Stimulated activated memory B cell treated with anti-CD40 and anti-IgM and Interleukin-4, amounts not matched to agents 10 μg/mL and 1 μg/mL and 100 μg/mL, for 72 hours (primary cell): ENCODE results near the gene IER3IP1.

Experiments
- ATAC-seq: fragments of 150-1000 bp; cut with Tn5 transposase; 2 replicates; pipeline ENCODE4 v1.10.0; 2021
- H3K27ac Mint-ChIP-seq: one replicate; pipeline ENCODE4 v1.8.0; 2022; ENCODE audit warnings: mild to moderate bottlenecking, mixed read lengths
- H3K27me3 Mint-ChIP-seq: one replicate; pipeline ENCODE4 v1.8.0; 2022; ENCODE audit warnings: mixed read lengths
- H3K36me3 Mint-ChIP-seq: one replicate; pipeline ENCODE4 v1.8.0; 2022; ENCODE audit warnings: mixed read lengths
- H3K4me1 Mint-ChIP-seq: one replicate; pipeline ENCODE4 v1.8.0; 2022; ENCODE audit warnings: mixed read lengths
- H3K4me3 Mint-ChIP-seq: one replicate; pipeline ENCODE4 v1.8.0; 2022; ENCODE audit warnings: mild to moderate bottlenecking, moderate library complexity, mixed read lengths
- H3K9me3 Mint-ChIP-seq: one replicate; pipeline ENCODE4 v1.8.0; 2022; ENCODE audit warnings: mixed read lengths

The IER3IP1 gene

GRCh38 chr18:47141289-47141688 is 34.9 kb downstream of the IER3IP1 start:
- ATAC-seq: no peak
- Mint-ChIP-seq H3K4me1 (peaks cover 19% of the 10 kb centered on the region), H3K36me3 (peaks cover 35% of the 10 kb centered on the region), H3K27ac (no peak overlapping the region), H3K27me3 (no peaks in the 10 kb centered on the region), H3K4me3 (no peak overlapping the region), H3K9me3 (no peaks in the 10 kb centered on the region)

DNA sequence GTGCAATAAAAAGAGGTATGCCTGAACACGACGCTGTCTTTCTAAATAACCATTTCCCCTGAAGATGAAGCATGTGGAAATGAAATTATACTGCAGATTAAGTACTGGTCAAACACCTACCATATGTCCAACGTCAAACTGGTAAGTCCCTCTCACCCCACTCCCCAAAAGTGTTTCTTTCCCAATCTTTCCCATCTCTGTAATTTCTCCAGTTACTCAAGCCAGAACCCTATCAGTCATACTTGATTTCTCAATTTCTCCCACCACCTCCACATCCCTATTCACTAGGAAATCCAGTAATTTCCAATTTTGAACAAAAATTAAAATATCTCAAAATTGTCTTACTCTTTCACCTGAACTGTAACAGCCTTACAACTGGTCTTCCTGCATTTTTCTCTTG is 55.0 kb downstream of the IER3IP1 start:
- no peak for ATAC-seq
- H3K27me3 Mint-ChIP-seq: no peaks in the 10 kb centered on the region
- H3K36me3 Mint-ChIP-seq: peaks cover 62% of the 10 kb centered on the region
- no peaks in the 10 kb centered on the region for H3K9me3 Mint-ChIP-seq
- no peak overlapping the region for H3K4me3 Mint-ChIP-seq
- H3K4me1 Mint-ChIP-seq: peaks cover 17% of the 10 kb centered on the region
- H3K27ac Mint-ChIP-seq: no peak overlapping the region

- Mint-ChIP-seq H3K27ac (no peak overlapping the region), H3K27me3 (no peaks in the 10 kb centered on the region), H3K9me3 (no peaks in the 10 kb centered on the region), H3K36me3 (peaks cover 60% of the 10 kb centered on the region), H3K4me1 (peaks cover 17% of the 10 kb centered on the region), H3K4me3 (no peak overlapping the region)
- ATAC-seq: peak; percentile 89
These were observed 55.7 kb downstream of the IER3IP1 start for GRCh38 chr18:47120428-47120827.

DNA sequence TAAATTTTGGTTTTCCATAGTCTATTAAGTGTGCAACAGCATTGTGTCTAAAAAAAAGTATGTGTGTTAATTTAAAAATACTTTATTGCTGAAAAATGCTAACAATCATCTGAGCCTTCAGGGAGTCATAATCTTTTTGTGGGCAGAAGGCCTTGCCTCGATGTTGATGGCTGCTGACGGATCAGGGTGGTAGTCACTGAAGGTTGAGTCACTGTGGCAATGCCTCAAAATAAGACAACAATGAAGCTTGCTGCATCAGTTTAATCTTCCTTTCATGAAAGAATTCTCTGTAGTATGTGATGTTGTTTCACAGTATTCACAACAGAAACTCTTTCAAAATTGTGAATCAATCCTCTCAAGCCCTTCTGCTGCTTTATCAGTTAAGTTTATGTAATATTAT is 57.2 kb downstream of the IER3IP1 start:
- Mint-ChIP-seq H3K36me3 (peaks cover 54% of the 10 kb centered on the region), H3K27ac (no peak overlapping the region), H3K4me3 (no peak overlapping the region), H3K27me3 (no peaks in the 10 kb centered on the region), H3K4me1 (peaks cover 17% of the 10 kb centered on the region), H3K9me3 (no peaks in the 10 kb centered on the region)
- no peak for ATAC-seq

DNA sequence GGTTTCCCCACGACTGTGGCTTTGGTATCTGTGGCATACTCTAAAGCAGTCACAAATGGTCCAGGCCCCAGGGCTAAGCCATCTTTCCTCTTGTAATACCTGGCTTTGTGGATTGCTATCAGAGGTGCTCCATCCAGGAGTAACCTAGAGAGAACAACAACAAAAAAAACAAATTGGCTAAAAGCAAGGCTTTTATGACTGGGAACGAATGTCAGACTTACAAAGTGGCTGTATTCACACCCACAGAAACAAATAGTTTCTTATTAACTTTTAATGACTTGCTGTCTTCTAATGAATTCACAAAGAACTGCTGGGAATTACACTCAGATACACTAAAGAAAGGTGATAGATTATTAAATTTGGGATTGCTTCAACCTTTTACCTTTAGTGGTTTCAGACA is 61.0 kb downstream of the IER3IP1 start:
- H3K36me3 Mint-ChIP-seq: peaks cover 48% of the 10 kb centered on the region
- no peak overlapping the region for H3K27ac Mint-ChIP-seq
- no peaks in the 10 kb centered on the region for H3K9me3 Mint-ChIP-seq
- no peak overlapping the region for H3K4me3 Mint-ChIP-seq
- peaks cover 3% of the 10 kb centered on the region for H3K4me1 Mint-ChIP-seq
- ATAC-seq: no peak
- H3K27me3 Mint-ChIP-seq: no peaks in the 10 kb centered on the region

GRCh38 chr18:47113796-47114540 is 62.2 kb downstream of the IER3IP1 start:
- Mint-ChIP-seq H3K9me3 (no peaks in the 10 kb centered on the region), H3K27me3 (no peaks in the 10 kb centered on the region), H3K4me1 (no peaks in the 10 kb centered on the region), H3K27ac (no peak overlapping the region), H3K4me3 (no peak overlapping the region), H3K36me3 (peaks cover 53% of the 10 kb centered on the region)
- no peak for ATAC-seq

DNA sequence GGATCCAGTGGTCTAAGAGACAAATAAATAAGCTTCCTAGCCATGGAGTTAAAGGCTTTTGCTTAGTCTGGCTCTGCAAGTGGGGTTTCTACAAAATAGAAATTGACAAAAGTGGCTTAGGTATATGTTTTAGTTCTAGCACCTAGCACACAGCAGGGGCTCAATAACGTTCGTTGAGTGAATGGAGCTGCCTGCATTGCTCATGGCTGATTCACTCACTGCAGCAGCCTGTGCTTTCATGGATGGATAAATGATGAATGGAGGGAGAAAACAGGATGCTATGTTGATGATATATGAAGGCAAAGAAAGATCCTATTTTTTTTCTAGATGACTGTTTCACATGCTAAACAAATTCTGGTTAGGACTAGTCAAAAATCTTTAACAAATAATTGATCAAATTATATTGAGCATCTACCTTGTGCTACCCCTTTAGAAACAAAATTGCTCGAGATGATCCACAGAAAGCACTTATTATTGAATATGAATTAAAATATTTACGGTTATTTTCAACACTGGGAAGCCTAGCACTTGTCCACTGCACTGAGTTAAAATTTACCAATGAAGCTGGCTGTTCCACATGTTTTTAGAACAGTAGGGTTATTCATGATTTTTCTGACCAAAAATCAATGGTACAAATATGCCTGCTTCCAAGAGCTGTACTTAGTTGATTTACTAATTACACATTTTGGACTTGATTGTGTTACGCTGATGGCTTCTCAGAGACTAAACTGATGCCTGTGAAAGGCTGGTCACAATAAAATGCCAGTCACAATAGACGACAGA is 65.5 kb downstream of the IER3IP1 start:
- no peak for ATAC-seq
- Mint-ChIP-seq H3K4me1 (no peaks in the 10 kb centered on the region), H3K9me3 (no peaks in the 10 kb centered on the region), H3K27ac (no peak overlapping the region), H3K4me3 (no peak overlapping the region), H3K27me3 (no peaks in the 10 kb centered on the region), H3K36me3 (peaks cover 50% of the 10 kb centered on the region)

- H3K27me3 Mint-ChIP-seq: no peaks in the 10 kb centered on the region
- no peak for ATAC-seq
- H3K36me3 Mint-ChIP-seq: peaks cover 44% of the 10 kb centered on the region
- H3K4me3 Mint-ChIP-seq: no peak overlapping the region
- no peaks in the 10 kb centered on the region for H3K4me1 Mint-ChIP-seq
- H3K9me3 Mint-ChIP-seq: no peaks in the 10 kb centered on the region
- H3K27ac Mint-ChIP-seq: no peak overlapping the region
These were observed 66.4 kb downstream of the IER3IP1 start for GRCh38 chr18:47109720-47110119.

DNA sequence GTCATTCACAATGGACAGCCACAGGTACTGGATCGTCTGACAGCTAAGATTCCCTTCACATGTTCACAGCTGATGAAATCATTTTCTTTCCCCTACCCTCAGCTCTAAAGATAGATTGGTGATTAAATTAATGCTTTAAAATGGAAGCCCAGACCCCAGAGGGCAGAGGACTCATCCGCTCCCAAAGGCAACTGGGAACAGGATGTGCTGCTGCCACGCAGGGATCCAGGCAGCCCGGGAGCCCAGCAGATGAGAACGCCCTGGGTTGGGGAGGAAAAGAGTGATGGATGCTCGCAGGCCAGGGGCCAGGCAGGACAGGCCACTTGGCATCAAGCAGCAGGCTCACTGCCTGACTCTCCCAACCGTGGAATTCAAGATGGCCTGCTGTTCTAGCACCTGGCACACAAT is 67.2 kb downstream of the IER3IP1 start:
- H3K4me3 Mint-ChIP-seq: no peak overlapping the region
- no peaks in the 10 kb centered on the region for H3K4me1 Mint-ChIP-seq
- no peaks in the 10 kb centered on the region for H3K27me3 Mint-ChIP-seq
- peaks cover 49% of the 10 kb centered on the region for H3K36me3 Mint-ChIP-seq
- no peak for ATAC-seq
- no peak overlapping the region for H3K27ac Mint-ChIP-seq
- no peaks in the 10 kb centered on the region for H3K9me3 Mint-ChIP-seq

DNA sequence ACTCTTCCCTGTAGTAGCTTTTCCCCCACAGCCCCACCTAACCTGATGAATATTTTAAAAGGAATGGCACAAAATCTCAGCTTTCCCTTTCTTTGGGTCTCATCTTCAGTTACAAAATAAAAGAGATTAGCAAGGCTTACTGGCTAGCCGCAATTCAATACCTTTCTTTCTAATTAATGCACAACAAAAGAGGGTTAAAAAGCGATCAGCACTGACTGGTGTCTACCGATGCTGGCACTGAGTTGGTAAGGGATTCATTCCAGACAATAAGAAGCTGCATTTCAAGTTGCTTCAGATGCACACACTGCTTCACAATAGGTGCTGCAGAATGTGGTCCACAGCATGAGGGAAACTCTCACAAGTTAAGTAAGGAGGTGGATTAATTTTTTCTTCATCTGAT is 67.8 kb downstream of the IER3IP1 start:
- Mint-ChIP-seq H3K4me3 (no peak overlapping the region), H3K27me3 (no peaks in the 10 kb centered on the region), H3K4me1 (no peaks in the 10 kb centered on the region), H3K36me3 (peaks cover 49% of the 10 kb centered on the region), H3K9me3 (no peaks in the 10 kb centered on the region), H3K27ac (no peak overlapping the region)
- ATAC-seq: no peak
